Esophagus squamous epithelium (tissue), 4 donors: Measurements from ENCODE around the gene IL20RA.

Source experiments
- POLR2A ChIP-seq, 4 donors: fragments of 450-650 bp; IDR thresholded peaks; one replicate each; pipeline ENCODE4 v1.6.1; 2017; ENCODE audit warnings: antibody characterized with exemption in 4 of 4, mild to moderate bottlenecking in 4 of 4, moderate library complexity in 3 of 4
- TF ChIP-seq, protein P1 (sequence below), 6 experiments: fragments of 450-650 bp in 4 of 6; fragments of 200-600 bp in 2 of 6; sonication (generic) in 2 of 6; IDR thresholded peaks; one replicate each; pipeline ENCODE4 v1.5.1; 2016 to 2019; ENCODE audit warnings: antibody characterized with exemption in 6 of 6, mild to moderate bottlenecking in 4 of 6, moderate library complexity in 4 of 6

DNA sequence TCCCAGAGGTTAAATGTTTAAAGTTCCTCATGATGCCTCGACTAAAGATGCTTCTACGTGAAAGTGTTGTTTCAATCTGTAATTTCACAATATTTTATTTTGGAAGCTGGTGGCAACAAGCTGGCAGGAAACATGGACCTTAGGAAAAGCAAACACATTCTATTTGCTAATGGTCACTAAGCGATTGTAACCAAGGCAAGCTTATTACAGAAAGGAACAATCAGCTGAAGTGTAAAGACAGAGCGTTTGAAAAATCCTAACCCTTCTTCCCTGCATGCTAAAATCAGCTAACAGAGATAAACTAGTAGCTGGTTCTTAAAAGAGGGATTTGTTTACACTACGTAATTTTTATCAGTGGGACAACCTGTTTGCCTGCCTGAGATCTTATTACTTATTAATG lies 50.0 kb downstream of the IL20RA start:
- TF ChIP-seq, protein P1, sequence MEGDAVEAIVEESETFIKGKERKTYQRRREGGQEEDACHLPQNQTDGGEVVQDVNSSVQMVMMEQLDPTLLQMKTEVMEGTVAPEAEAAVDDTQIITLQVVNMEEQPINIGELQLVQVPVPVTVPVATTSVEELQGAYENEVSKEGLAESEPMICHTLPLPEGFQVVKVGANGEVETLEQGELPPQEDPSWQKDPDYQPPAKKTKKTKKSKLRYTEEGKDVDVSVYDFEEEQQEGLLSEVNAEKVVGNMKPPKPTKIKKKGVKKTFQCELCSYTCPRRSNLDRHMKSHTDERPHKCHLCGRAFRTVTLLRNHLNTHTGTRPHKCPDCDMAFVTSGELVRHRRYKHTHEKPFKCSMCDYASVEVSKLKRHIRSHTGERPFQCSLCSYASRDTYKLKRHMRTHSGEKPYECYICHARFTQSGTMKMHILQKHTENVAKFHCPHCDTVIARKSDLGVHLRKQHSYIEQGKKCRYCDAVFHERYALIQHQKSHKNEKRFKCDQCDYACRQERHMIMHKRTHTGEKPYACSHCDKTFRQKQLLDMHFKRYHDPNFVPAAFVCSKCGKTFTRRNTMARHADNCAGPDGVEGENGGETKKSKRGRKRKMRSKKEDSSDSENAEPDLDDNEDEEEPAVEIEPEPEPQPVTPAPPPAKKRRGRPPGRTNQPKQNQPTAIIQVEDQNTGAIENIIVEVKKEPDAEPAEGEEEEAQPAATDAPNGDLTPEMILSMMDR (IDR thresholded peaks at IDR 0.05), result no peak
- no peak for TF ChIP-seq POLR2A (IDR thresholded peaks at IDR 0.05)
